ENCODE data around the gene PHKG2.

PHKG2 gene

DNA sequence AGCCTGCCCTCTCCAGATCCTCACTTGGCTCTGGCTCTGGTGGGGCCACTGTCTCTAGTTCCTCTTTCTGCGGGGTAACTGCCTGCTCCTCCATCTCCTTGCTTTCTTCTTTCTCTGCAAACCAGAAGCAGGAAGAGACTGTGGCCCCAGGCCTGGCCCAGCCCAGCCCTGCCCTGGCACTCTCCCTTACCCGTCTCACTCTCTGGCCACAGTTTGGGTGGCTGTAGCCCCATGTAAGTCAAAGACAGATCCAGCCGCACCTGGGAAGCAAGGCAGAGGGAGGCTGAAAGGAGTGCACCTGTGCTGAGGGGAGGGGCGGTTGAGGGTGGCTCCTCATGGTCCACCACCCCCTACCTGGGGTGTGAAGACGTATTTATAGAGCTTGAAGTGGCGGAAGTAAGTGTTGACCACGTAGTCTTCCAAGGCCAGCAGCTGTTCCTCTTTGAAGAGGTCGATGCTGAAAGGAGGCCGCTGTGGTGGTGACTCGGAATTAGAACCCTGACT, 10.8 kb downstream of the PHKG2 start:
- DNase-seq, result no peak

GRCh38 chr16:30760001-30760559, 11.9 kb downstream of the PHKG2 start:
- DNase-seq, result no peak

- no peak for DNase-seq
Measured at GRCh38 chr16:30760577-30761426, 12.6 kb downstream of the PHKG2 start.

GRCh38 chr16:30761427-30761927, 13.3 kb downstream of the PHKG2 start:
- peak in 2 of 6 experiments; percentile 31 for DNase-seq

DNA sequence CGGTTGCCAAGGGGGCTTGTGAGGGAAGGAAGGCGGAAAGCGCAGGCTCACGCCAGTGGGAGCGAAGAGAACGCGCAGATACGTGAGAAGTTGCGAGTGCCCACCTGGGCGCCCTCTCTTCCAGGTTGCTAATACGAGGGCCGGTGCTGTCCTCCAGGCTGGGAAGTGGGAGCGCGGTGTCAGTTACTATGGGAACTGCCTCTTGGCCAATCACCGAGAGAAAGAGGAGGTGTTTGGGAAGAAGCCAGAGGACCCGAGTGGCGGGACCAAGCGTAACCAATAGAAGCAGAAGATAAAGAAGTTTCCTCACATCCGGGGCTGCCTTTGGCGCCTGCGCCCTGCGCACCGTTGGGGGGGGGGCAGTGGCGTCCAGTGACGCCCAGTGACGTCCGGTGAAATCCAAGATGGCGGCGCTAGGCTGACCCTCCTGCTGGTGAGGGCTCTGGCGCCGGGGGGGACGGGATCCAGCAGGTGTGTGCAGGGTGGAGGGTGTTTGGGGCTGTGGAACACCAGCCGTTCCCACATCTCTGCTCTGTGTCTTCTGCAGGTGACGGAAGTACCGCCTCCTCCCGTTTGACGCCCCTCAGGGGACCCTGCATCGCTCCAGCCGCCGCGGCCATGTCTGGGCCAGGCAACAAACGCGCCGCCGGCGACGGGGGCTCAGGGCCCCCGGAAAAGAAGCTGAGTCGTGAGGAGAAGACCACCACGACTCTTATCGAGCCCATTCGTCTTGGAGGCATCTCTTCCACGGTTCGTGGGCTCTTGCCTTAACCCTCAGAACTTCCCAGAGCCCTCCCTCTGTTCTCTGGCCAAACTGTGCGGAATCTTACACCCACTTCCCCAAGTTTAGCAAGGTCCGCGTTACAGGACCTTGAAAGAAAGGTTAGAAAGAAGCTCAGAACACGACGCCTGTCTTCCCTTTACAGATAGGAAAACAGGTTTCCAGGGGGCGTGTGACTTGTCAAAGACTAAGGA, 14.0 kb downstream of the PHKG2 start, which contains the start of the genes CFAP119 and RNF40:
Gene CFAP119, minus strand, starts transcription at position 135 of the 975 bp plus-strand sequence. CDS start 314 bp downstream, outside the sequence.
Gene RNF40, plus strand, starts transcription at position 395 of the 975 bp plus-strand sequence. Its CDS starts 224 bp downstream, at position 619.
- DNase-seq, result peak; percentile 79 to 94 (median 87)

DNA sequence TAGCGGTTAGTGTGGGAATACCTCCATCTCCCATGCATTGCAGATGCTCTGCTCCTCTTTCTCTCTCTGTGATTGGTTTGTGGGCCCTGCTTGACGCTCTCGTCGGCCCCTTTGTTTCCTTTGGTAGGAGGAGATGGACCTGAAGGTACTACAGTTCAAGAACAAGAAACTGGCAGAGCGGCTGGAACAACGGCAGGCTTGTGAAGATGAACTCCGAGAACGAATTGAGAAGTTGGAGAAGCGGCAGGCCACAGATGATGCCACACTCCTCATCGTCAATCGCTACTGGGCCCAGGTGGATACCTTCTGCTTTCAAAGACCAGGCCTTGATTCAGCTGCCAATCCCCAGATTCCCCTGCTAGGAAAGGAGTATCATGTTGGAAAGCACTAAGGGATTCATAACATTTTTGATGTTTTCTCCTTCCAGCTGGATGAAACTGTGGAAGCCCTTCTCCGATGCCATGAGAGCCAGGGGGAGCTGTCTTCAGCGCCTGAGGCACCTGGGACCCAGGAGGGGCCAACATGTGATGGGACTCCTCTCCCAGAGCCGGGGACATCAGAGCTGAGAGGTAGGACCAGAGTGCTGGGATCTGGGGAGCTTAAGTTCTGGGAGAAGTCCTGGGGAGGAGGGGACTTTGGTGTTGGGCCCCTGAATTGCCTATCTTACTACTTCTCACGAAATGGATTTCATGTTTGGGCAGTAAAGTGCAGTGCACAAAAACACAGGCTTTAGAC, 14.9 kb downstream of the PHKG2 start:
- DNase-seq, result no peak

DNA sequence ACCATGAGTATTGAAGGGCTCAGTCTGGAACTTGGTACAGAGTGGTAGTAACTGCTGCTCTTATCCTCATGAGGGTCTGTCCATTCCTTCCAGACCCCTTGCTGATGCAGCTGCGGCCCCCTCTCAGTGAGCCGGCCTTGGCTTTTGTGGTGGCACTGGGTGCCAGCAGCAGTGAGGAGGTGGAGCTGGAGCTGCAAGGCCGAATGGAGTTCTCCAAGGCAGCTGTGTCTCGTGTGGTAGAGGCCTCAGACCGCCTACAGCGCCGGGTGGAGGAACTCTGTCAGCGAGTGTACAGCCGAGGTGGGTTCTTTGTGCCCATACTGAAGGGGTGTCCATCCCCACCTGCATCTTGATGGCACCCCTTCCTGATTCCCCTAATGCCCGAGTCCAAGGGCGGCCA, 15.9 kb downstream of the PHKG2 start:
- no peak for DNase-seq

- DNase-seq, result no peak
Measured at GRCh38 chr16:30764816-30765465, 16.7 kb downstream of the PHKG2 start.

DNA sequence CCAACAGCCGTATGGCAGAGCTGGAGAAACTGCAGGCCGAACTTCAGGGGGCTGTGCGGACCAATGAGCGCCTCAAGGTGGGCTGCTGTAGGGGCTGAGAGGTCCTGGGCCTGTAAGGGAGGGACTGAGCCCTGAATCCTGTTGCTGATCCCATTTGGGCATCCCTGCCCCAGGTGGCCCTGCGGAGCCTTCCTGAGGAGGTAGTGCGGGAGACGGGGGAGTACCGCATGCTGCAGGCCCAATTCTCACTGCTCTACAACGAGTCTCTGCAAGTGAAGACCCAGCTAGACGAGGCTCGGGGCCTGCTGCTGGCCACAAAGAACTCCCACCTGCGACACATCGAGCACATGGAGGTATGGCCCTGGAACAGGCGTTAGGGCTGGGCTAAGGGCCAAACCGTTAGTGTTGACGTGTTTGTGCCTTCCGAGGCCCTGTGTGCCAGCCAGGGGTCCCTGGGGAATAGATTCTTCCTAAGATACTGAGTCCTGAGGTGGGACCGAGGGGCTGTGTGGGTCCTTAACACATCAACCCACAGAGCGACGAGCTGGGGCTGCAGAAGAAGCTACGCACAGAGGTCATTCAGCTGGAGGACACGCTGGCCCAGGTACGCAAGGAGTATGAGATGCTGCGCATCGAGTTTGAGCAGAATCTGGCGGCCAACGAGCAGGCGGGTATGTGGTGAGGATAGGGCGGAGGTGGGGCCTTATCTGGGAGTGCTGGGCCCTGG, 18.1 kb downstream of the PHKG2 start:
- DNase-seq, result no peak

- no peak for DNase-seq
Measured at GRCh38 chr16:30766933-30767284, 18.7 kb downstream of the PHKG2 start.

DNA sequence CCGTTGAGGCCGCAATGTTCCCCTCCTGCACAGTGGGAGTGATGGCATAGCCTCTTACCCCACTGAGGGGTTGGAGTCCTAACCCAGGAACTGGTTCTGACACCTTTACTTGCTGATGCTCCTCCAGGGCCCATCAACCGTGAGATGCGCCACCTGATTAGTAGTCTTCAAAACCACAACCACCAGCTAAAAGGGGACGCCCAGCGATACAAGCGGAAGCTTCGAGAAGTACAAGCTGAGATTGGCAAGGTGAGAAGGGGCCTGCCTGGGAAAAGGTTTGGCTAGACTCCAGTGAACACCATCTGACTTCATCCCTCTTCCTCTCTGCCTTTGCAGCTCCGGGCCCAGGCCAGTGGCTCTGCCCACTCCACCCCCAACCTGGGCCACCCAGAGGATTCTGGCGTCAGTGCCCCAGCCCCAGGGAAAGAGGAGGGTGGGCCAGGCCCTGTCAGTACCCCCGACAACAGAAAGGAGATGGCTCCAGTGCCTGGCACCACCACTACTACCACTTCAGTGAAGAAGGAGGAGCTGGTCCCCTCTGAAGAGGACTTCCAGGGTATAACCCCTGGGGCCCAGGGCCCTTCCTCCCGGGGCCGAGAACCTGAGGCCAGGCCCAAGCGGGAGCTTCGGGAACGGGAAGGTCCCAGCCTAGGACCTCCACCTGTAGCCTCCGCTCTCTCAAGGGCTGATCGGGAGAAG, 19.7 kb downstream of the PHKG2 start:
- DNase-seq, result no peak

- DNase-seq, result no peak
Measured at GRCh38 chr16:30768583-30769181, 20.5 kb downstream of the PHKG2 start.

GRCh38 chr16:30769379-30770089, 21.3 kb downstream of the PHKG2 start:
- no peak for DNase-seq

DNA sequence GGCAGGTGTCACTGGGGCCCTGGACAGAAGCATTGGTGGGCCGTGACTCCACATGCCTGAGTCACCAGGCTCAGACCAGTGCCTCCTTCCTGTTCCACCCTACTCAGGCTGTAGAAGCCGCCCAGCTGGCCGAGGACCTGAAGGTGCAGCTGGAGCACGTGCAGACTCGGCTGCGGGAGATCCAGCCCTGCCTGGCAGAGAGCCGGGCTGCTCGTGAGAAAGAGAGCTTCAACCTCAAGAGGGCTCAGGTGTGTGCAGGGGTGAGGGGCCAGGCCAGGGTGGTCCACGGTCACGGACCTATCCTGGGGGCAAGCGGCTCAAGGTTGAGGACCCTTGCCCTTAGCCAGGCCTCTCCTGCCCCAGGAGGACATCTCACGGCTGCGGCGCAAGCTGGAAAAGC, 23.5 kb downstream of the PHKG2 start:
- DNase-seq, result no peak

DNA sequence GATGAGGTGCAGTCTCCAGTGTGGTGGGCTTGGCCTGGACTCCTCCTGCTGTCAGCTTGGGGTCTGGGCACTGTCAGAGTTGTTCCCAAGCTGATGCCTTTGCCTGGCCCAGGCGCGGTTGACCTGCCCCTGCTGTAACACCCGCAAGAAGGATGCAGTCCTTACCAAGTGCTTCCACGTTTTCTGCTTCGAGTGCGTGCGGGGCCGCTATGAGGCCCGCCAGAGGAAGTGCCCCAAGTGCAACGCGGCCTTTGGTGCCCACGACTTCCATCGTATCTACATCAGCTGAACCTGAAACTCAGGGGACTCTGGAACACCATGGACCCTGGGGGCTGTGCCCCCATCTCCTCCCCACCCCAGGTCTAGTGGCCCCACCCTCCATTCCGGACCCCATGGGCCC, 25.6 kb downstream of the PHKG2 start:
- DNase-seq, result no peak

GRCh38 chr16:30774367-30775130, 26.3 kb downstream of the PHKG2 start:
- no peak for DNase-seq

- no peak for DNase-seq
Measured at GRCh38 chr16:30775131-30775391, 26.8 kb downstream of the PHKG2 start.

All from stimulated activated naive CD4-positive, alpha-beta T cell (primary cell).